ENCODE measurements around the gene RPL31.

RPL31 gene

DNA sequence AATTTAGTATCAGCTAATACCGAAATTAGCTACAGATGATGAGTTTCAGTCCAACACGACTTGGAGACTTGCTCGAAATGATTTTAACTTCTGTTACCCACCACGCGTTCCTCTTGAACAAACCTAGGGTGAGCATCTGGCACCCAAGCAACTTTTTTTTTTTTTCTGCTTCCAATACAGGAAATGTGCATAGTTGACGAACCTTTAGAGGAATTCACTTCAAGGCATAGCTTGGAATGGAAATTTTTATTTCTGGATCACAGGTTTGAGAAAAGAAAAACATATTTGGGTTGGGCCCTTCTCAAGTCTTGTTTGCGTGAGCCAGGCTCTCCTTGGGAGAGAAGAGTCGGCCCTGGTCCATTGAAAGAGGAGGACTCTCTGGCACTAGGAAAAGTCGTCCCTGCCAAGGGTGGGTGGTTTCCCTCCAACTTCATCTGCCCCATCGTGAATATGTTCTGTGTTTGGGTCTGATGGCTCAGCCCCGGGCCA is 37.4 kb upstream of the RPL31 start (continued):
- TF ChIP-seq, protein P1, sequence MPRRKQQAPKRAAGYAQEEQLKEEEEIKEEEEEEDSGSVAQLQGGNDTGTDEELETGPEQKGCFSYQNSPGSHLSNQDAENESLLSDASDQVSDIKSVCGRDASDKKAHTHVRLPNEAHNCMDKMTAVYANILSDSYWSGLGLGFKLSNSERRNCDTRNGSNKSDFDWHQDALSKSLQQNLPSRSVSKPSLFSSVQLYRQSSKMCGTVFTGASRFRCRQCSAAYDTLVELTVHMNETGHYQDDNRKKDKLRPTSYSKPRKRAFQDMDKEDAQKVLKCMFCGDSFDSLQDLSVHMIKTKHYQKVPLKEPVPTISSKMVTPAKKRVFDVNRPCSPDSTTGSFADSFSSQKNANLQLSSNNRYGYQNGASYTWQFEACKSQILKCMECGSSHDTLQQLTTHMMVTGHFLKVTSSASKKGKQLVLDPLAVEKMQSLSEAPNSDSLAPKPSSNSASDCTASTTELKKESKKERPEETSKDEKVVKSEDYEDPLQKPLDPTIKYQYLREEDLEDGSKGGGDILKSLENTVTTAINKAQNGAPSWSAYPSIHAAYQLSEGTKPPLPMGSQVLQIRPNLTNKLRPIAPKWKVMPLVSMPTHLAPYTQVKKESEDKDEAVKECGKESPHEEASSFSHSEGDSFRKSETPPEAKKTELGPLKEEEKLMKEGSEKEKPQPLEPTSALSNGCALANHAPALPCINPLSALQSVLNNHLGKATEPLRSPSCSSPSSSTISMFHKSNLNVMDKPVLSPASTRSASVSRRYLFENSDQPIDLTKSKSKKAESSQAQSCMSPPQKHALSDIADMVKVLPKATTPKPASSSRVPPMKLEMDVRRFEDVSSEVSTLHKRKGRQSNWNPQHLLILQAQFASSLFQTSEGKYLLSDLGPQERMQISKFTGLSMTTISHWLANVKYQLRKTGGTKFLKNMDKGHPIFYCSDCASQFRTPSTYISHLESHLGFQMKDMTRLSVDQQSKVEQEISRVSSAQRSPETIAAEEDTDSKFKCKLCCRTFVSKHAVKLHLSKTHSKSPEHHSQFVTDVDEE (CRISPR knock-in tag; IDR thresholded peaks at IDR 0.05), result no peak
- TF ChIP-seq ZFP30 (CRISPR knock-in tag; IDR thresholded peaks at IDR 0.05), result no peak
- no peak for TF ChIP-seq ISL1 (CRISPR knock-in tag; IDR thresholded peaks at IDR 0.05)

DNA sequence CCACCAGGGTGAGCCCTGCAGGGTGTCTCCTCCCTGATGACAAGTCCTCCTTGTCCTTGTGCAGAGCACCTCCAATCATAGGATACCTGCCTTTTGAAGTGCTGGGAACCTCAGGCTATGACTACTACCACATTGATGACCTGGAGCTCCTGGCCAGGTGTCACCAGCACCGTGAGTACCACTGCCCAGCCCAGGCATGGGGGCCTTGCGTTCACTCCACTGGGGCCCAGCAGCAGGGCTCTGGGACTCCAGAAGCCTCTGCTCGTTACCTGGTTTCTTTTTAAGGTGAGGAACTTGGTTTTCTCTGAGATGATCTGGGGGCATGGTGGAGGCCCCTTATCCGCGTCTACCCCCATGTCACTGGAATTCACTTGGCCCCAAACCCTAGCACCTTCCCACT is 36.5 kb upstream of the RPL31 start:
- TF ChIP-seq GLIS3 (CRISPR knock-in tag; IDR thresholded peaks at IDR 0.05) (no peak), PPARA (CRISPR knock-in tag; IDR thresholded peaks at IDR 0.05; ENCODE audit: borderline replicate concordance) (no peak), OSR1 (CRISPR knock-in tag; IDR thresholded peaks at IDR 0.05) (no peak), SNAI2 (CRISPR knock-in tag; IDR thresholded peaks at IDR 0.05) (no peak), ZNF565 (CRISPR knock-in tag; conservative IDR thresholded peaks at IDR 0.05; ENCODE audit: low read depth) (no peak), PATZ1 (CRISPR knock-in tag; IDR thresholded peaks at IDR 0.05; ENCODE audit: borderline replicate concordance) (no peak), BACH2 (CRISPR knock-in tag; IDR thresholded peaks at IDR 0.05; ENCODE audit: borderline replicate concordance) (no peak), ISL1 (CRISPR knock-in tag; IDR thresholded peaks at IDR 0.05) (no peak), CSDC2 (CRISPR knock-in tag; IDR thresholded peaks at IDR 0.05) (no peak), CSRNP3 (CRISPR knock-in tag; IDR thresholded peaks at IDR 0.05) (no peak), ZFP30 (CRISPR knock-in tag; IDR thresholded peaks at IDR 0.05) (no peak)
- TF ChIP-seq, protein P2, sequence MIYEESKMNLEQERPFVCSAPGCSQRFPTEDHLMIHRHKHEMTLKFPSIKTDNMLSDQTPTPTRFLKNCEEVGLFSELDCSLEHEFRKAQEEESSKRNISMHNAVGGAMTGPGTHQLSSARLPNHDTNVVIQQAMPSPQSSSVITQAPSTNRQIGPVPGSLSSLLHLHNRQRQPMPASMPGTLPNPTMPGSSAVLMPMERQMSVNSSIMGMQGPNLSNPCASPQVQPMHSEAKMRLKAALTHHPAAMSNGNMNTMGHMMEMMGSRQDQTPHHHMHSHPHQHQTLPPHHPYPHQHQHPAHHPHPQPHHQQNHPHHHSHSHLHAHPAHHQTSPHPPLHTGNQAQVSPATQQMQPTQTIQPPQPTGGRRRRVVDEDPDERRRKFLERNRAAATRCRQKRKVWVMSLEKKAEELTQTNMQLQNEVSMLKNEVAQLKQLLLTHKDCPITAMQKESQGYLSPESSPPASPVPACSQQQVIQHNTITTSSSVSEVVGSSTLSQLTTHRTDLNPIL (CRISPR knock-in tag; IDR thresholded peaks at IDR 0.05; ENCODE audit: low read depth), result no peak
- no peak for ATAC-seq

DNA sequence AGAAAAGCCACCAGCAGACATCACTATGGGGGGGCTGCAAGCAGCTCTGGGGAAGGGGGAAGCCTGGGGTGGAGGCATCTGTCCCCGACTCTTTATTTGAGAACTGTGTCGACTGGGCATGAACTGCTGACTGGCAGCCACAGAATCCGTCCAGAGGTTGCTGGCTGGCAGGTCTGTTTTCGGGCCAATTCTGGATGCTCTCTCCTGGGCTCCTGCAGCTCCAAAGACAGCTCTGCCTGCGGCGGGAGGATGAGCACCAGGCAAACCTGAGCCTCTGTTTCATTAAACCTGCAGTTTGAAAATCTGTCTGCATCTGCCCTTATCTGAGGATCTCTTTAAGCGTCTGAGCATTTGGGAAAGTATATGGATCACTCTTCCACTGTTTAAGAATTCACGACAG is 34.4 kb upstream of the RPL31 start:
- TF ChIP-seq ARNTL (CRISPR knock-in tag; IDR thresholded peaks at IDR 0.05; ENCODE audit: borderline replicate concordance, low read depth) (no peak), RARB (CRISPR knock-in tag; IDR thresholded peaks at IDR 0.05) (no peak), POU6F1 (CRISPR knock-in tag; IDR thresholded peaks at IDR 0.05; ENCODE audit: borderline replicate concordance, low read depth) (no peak), ZNF565 (CRISPR knock-in tag; conservative IDR thresholded peaks at IDR 0.05; ENCODE audit: low read depth) (no peak), TCF4 (CRISPR knock-in tag; IDR thresholded peaks at IDR 0.05; ENCODE audit: borderline replicate concordance) (no peak), ZNF70 (CRISPR knock-in tag; IDR thresholded peaks at IDR 0.05) (no peak), OSR1 (CRISPR knock-in tag; IDR thresholded peaks at IDR 0.05) (no peak)
- TF ChIP-seq, protein P1 (CRISPR knock-in tag; IDR thresholded peaks at IDR 0.05), result no peak
- ATAC-seq, result no peak

Data from SK-N-SH treated with all-trans-retinoic acid at 6 μM for 48 hours (cell line).